Measurements from ENCODE around the gene TUT7. TPM values are rescaled to one million over a fixed set of nuclear protein-coding genes. Genes with fewer than 3 reads are reported as not detected.
"Not testable (repeated sequence)": the region's sequence is repeated elsewhere in the genome, so short reads cannot be mapped to it uniquely, and the experiment has no call there.

TUT7 gene
- total and polyA plus RNA-seq, 2 experiments from 2014 or later: 16.5 to 18.8 TPM

DNA sequence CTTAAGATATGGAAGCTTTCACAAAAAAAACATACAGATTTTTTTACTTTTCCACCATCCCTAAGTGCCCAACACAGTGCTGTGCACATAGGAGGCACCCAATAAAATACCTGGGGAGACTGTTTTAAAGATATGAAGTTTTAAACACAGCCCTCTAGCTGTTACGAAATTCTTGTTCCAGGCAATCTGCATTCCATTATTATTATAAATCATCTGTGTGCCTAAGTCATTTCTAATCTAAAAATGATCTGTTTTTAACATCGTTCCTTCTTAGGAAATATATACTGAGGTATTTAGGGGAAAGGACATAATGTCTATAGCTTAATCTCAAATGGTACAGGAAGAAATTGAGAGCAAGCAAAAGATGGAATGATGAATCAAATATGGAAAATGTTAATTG is 39.1 kb downstream of the TUT7 start:
- peaks cover 56% of the 10 kb centered on the region for H3K36me3 ChIP-seq (ENCODE audit: low read depth)
- H3K4me2 ChIP-seq (ENCODE audit: unreplicated experiment): no peak overlapping the region
- in situ Hi-C loops (cut with MboI): no loop called here
- no peaks in the 10 kb centered on the region for H3K27me3 ChIP-seq (replicated peaks; ENCODE audit: insufficient read depth)
- no peaks in the 10 kb centered on the region for H3K9me3 ChIP-seq (ENCODE audit: low read depth)
- no peak overlapping the region for H2AFZ ChIP-seq
- no peak overlapping the region for H3K4me3 ChIP-seq
- no peaks in the 10 kb centered on the region for H4K20me1 ChIP-seq (ENCODE audit: insufficient read depth)
- TF ChIP-seq EZH2phosphoT487 (IDR thresholded peaks at IDR 0.05; ENCODE audit: insufficient read depth, low read depth): no peak
- no peak for TF ChIP-seq EZH2 (IDR thresholded peaks at IDR 0.05; ENCODE audit: insufficient read depth, poor library complexity, severe bottlenecking)
- peak; percentile 16 for DNase-seq
- peaks cover 12% of the 10 kb centered on the region for H3K4me1 ChIP-seq (ENCODE audit: insufficient read depth)
- no peaks in the 10 kb centered on the region for H3F3A ChIP-seq (ENCODE audit: insufficient read depth)
- H3K9ac ChIP-seq: no peak overlapping the region
- no peak overlapping the region for H3K27ac ChIP-seq
- H3K79me2 ChIP-seq (ENCODE audit: insufficient read depth): peaks cover 12% of the 10 kb centered on the region; the same call in 1 of the 2 replicates
- H3K9me2 ChIP-seq (ENCODE audit: insufficient read depth): no peaks in the 10 kb centered on the region
- WGBS, 2 experiments (ENCODE audit: low coverage in 1 of 2, low lambda C conversion rate in 2 of 2, missing lambda C conversion rate in 2 of 2): 32% methylated on average over 2 of the region's 2 CpGs

DNA sequence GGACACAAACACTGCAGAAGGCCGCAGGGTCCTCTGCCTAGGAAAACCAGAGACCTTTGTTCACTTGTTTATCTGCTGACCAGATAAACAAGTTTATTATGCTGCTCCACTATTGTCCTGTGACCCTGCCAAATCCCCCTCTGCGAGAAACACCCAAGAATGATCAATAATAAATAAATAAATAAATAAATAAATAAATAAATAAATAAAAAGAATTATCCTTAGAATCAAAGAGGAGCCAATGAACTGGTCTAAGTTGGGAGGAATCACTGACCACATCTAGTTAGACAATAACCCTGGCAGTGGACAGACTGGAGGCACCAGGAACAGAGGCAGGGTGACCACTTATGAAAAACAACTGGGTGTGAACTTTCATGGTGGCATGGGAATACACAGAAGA is 41.3 kb downstream of the TUT7 start:
- Histone ChIP-seq H3K36me3 (ENCODE audit: low read depth) (peaks cover 58% of the 10 kb centered on the region), H3K4me1 (ENCODE audit: insufficient read depth) (peaks cover 12% of the 10 kb centered on the region)
- H3K4me2 ChIP-seq (ENCODE audit: unreplicated experiment); H2AFZ ChIP-seq; H3K27me3 ChIP-seq (replicated peaks; ENCODE audit: insufficient read depth); H3K27ac ChIP-seq; H3K79me2 ChIP-seq (ENCODE audit: insufficient read depth); H3K9me3 ChIP-seq (ENCODE audit: low read depth); in situ Hi-C loops (cut with MboI); H3F3A ChIP-seq (ENCODE audit: insufficient read depth); H3K4me3 ChIP-seq; DNase-seq; H3K9me2 ChIP-seq (ENCODE audit: insufficient read depth); H4K20me1 ChIP-seq (ENCODE audit: insufficient read depth); H3K9ac ChIP-seq: not testable (repeated sequence)
- WGBS, 2 experiments (ENCODE audit: low coverage in 1 of 2, low lambda C conversion rate in 2 of 2, missing lambda C conversion rate in 2 of 2): 100% methylated on average over 2 of the region's 2 CpGs

DNA sequence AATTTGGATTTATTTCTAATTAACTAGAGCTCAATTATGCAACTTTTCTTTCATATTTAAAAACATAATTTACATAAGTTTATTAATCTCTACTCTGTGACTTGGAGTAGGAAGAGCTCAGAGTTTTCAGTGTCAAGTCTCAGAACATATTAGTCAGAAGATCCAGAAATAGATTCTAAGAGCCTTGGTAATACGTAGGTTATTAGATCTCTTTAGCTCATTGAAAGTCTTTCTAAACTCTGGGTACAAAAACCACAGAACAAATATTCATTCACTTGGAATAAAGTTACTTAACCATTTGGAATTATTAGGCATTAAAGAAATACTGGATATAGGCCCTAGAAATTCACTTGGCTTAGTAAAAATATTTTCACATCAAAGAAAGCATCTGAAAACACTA is 45.5 kb downstream of the TUT7 start:
- Histone ChIP-seq H3K9me3 (ENCODE audit: low read depth) (no peaks in the 10 kb centered on the region), H2AFZ (no peak overlapping the region), H4K20me1 (ENCODE audit: insufficient read depth) (no peaks in the 10 kb centered on the region), H3K4me3 (no peak overlapping the region), H3K36me3 (ENCODE audit: low read depth) (peaks cover 73% of the 10 kb centered on the region), H3F3A (ENCODE audit: insufficient read depth) (no peaks in the 10 kb centered on the region), H3K9ac (no peak overlapping the region), H3K79me2 (ENCODE audit: insufficient read depth) (0 out of 2 replicates have a peak, but pooled peaks cover 8% of the 10 kb centered on the region), H3K9me2 (ENCODE audit: insufficient read depth) (no peaks in the 10 kb centered on the region), H3K4me1 (ENCODE audit: insufficient read depth) (no peaks in the 10 kb centered on the region), H3K4me2 (ENCODE audit: unreplicated experiment) (no peak overlapping the region), H3K27me3 (replicated peaks; ENCODE audit: insufficient read depth) (no peaks in the 10 kb centered on the region), H3K27ac (no peak overlapping the region)
- WGBS, 2 experiments (ENCODE audit: low coverage in 1 of 2, low lambda C conversion rate in 2 of 2, missing lambda C conversion rate in 2 of 2): 90 to 92% methylated on average over 1 of the region's 1 CpG
- in situ Hi-C loops (cut with MboI): no loop called here
- TF ChIP-seq EZH2phosphoT487 (IDR thresholded peaks at IDR 0.05; ENCODE audit: insufficient read depth, low read depth) (no peak), EZH2 (IDR thresholded peaks at IDR 0.05; ENCODE audit: insufficient read depth, poor library complexity, severe bottlenecking) (no peak)
- no peak for DNase-seq

DNA sequence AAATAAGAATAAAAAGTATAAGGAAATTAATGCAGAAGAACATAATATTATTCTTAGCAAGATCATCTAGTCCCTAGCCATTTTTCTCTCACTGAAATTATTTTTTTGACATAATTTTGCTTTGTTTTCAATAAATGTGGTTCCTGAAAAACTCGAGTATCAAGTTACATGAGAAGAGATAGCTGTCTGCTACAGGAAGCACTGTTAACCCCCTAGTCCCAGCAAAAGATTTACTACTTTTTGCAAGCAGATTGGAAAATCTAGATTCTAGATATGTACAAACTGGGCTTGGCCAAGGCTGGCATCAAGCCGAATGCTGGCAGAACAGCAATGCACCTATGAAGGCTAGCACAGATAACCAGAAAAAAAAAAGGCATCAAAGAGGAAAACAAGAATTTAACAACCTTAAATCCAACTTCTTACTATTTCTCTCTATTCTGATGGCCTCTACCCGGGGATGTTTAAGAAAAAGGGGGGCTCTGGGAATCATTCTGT is 49.9 kb downstream of the TUT7 start:
- 65% methylated on average over 3 of the region's 3 CpGs for WGBS, 2 experiments (ENCODE audit: low coverage in 1 of 2, low lambda C conversion rate in 2 of 2, missing lambda C conversion rate in 2 of 2)
- H3K4me3 ChIP-seq: no peak overlapping the region
- no peak for DNase-seq
- H3K9ac ChIP-seq: no peak overlapping the region
- TF ChIP-seq EZH2 (IDR thresholded peaks at IDR 0.05; ENCODE audit: insufficient read depth, poor library complexity, severe bottlenecking): no peak
- TF ChIP-seq EZH2phosphoT487 (IDR thresholded peaks at IDR 0.05; ENCODE audit: insufficient read depth, low read depth): no peak
- peaks cover 96% of the 10 kb centered on the region for H3K36me3 ChIP-seq (ENCODE audit: low read depth)
- H3K9me2 ChIP-seq (ENCODE audit: insufficient read depth): no peaks in the 10 kb centered on the region
- no peaks in the 10 kb centered on the region for H4K20me1 ChIP-seq (ENCODE audit: insufficient read depth)
- H2AFZ ChIP-seq: no peak overlapping the region
- in situ Hi-C loops (cut with MboI): no loop called here
- no peak overlapping the region for H3K4me2 ChIP-seq (ENCODE audit: unreplicated experiment)
- H3K27me3 ChIP-seq (replicated peaks; ENCODE audit: insufficient read depth): no peaks in the 10 kb centered on the region
- 0 out of 2 replicates have a peak, but pooled peaks cover 8% of the 10 kb centered on the region for H3K79me2 ChIP-seq (ENCODE audit: insufficient read depth)
- H3K9me3 ChIP-seq (ENCODE audit: low read depth): no peaks in the 10 kb centered on the region
- H3K27ac ChIP-seq: no peak overlapping the region
- H3K4me1 ChIP-seq (ENCODE audit: insufficient read depth): no peaks in the 10 kb centered on the region
- no peaks in the 10 kb centered on the region; the same call in 1 of the 2 replicates for H3F3A ChIP-seq (ENCODE audit: insufficient read depth)
